DMS153 treated with DMSO at 0.1 percent for 48 hours (cell line): Measurements from ENCODE around the gene GAGE1.
"Not testable (repeated sequence)": the region's sequence is repeated elsewhere in the genome, so short reads cannot be mapped to it uniquely, and the experiment has no call there.

Experiments
- DNase-seq: peaks from one replicate; lab custom pipeline; 2025; ENCODE audit not compliant: unreplicated experiment; lab: John Stamatoyannopoulos, UW

GAGE1 gene

GRCh38 chrX:49598720-49599119, at the start of gene GAGE1:
Gene GAGE1 (plus strand): TSS chrX:49599020. CDS start chrX:49600175, 1,155 bp downstream.
- DNase-seq = not testable (repeated sequence)

DNA sequence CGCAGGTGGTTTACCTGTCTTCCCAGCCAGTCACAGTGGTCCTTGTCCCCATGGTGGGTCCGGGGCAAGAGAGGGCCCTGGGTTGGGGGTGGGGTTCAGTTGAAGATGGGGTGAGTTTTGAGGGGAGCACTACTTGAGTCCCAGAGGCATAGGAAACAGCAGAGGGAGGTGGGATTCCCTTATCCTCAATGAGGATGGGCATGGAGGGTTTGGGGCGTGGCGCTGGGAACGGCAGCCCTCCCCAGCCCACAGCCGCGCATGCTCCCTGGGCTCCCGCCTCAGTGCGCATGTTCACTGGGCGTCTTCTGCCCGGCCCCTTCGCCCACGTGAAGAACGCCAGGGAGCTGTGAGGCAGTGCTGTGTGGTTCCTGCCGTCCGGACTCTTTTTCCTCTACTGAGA, 47.8 kb upstream of the GAGE1 start, which contains the start of gene GAGE12E:
GAGE12E (plus strand) TSS at position 301 of the 400 bp plus-strand sequence. CDS start 1,155 bp downstream, outside the sequence.
- DNase-seq = not testable (repeated sequence)

- DNase-seq = not testable (repeated sequence)
Observed at GRCh38 chrX:49560542-49560941, 38.3 kb upstream of the GAGE1 start, which contains the start of gene GAGE12F. Gene GAGE12F (plus strand): TSS chrX:49560842. CDS start chrX:49561997, 1,155 bp downstream.

GRCh38 chrX:49568728-49569127, 30.1 kb upstream of the GAGE1 start:
- not testable (repeated sequence) for DNase-seq

GRCh38 chrX:49569152-49569551, 29.7 kb upstream of the GAGE1 start:
- DNase-seq = not testable (repeated sequence)

DNA sequence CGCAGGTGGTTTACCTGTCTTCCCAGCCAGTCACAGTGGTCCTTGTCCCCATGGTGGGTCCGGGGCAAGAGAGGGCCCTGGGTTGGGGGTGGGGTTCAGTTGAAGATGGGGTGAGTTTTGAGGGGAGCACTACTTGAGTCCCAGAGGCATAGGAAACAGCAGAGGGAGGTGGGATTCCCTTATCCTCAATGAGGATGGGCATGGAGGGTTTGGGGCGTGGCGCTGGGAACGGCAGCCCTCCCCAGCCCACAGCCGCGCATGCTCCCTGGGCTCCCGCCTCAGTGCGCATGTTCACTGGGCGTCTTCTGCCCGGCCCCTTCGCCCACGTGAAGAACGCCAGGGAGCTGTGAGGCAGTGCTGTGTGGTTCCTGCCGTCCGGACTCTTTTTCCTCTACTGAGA, 28.7 kb upstream of the GAGE1 start, which contains the start of gene GAGE12G:
GAGE12G (plus strand) TSS at position 301 of the 400 bp plus-strand sequence. CDS start 1,155 bp downstream, outside the sequence.
- not testable (repeated sequence) for DNase-seq

GRCh38 chrX:49579649-49580048, 19.2 kb upstream of the GAGE1 start, which contains the start of gene GAGE12H:
Gene GAGE12H (plus strand): TSS chrX:49579949. CDS start chrX:49581104, 1,155 bp downstream.
- DNase-seq = not testable (repeated sequence)

- DNase-seq = not testable (repeated sequence)
Observed at GRCh38 chrX:49589196-49589595, 9.6 kb upstream of the GAGE1 start, which contains the start of gene GAGE2A. Gene GAGE2A (plus strand): TSS chrX:49589496. CDS start chrX:49590651, 1,155 bp downstream.

DNA sequence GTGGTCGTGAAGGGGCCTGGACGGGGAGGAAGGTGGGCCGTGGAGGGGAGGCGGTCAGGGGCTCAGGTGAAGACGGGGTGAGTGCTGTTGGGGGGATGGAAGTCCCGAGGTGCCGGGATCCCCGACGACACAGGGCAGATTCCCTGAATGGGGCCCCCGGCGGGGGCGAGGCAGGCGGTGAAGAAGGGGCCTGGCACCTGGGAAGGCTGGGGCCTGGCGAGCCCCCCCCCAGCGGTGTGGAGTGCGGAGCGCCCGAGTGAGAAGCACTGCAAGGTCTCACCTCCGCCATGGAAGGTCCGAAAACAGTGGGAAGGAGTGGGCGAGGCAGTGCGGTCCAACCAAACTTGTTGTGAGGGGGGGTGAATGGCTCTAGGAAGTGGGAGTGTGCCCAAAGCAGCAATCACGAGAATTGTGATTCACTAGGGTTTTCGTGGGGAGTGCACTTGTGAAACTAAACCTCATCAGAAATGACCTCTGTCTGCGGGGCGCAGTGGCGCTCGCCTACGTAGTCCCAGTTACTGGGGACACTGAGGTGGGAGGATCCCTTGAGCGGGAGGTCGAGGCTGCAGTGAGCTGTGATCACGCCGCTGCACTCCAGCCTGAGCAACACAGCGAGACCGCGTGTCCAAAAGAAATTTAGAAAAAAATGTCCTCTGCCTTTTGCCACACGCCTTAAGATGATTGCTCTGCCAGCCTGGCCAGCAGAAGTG, 8.9 kb upstream of the GAGE1 start:
- not testable (repeated sequence) for DNase-seq

- not testable (repeated sequence) for DNase-seq
Observed at GRCh38 chrX:49590488-49590887, 8.3 kb upstream of the GAGE1 start.

DNA sequence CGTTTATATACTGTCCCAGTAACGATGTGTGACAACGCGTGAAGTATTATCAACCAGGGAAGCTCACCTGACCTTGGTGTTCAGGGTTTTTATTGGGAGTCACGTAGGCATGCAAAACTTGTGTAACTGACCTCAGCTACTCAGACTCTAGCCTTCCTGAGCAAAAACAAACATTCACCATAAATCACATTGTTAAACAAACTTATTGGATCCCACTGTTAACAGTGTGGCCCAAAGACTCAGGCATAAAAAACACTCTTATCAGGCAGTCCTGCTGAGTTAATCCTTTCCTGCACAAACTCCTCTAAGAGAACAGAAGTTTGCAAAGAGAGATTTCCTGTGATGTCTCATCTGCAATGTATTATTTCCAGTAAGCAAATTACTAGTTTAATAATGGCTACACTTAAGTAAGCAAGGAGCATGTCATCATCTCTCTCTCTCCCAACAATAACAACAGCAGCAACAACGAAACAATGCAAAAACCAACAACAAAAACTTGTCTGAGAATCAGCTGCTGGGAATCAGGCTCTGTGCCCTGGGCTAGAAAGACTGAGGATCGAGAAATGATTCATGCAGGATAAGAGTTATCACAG, 12.0 kb downstream of the GAGE1 start:
- no peak for DNase-seq

DNA sequence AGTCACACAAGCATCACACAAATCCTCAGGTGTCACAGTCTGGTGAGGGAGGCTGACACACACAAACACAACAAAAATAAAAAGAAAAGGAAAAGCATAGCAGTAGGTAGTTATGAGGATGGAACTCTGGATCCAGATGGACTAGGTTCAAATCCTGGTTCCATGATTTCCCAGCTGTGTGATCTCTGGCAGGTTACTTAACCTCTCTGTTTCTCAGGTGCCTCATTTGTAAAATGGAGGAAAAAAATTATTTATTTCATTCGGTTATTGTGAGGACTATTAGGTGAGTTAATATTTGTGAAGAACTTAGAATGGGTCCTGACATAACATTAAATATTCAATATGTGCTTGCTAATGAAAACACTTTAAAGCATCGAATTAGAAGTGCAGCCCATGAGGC, 19.8 kb downstream of the GAGE1 start:
- DNase-seq = no peak

GRCh38 chrX:49627086-49627777, 28.4 kb downstream of the GAGE1 start:
- no peak for DNase-seq

DNA sequence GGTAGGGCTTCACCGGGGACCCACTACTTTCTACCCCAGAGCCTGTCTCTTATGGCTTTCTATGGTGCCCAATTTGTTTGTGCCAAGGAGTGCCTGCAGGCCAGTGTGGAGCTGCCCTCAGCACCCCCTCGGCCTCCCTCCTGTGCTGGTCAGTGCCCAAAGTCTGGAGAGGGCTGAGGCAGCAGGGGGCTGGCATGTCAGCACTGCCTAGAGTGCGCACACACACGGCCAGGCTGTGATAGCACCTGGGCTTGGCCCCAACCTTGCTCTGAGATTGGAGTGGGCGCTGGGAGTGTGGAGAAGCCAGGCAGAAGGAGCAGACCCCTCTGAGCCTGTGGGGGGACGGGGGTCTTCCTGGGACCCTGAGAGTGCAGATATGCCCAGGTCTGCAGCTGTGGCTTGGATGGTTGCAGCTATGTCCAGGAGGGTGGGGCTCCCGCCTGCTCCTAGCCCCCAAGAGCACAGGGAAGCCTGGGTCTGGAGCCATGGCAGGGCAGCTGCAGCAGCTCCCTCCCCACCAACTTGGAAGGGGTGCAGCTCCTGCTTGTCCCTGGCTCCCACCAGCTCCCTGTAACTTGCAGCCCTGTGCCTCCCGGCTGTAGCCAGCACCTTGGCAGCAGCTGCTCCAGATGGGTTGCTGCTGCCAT, 46.3 kb downstream of the GAGE1 start:
- DNase-seq = no peak

DNA sequence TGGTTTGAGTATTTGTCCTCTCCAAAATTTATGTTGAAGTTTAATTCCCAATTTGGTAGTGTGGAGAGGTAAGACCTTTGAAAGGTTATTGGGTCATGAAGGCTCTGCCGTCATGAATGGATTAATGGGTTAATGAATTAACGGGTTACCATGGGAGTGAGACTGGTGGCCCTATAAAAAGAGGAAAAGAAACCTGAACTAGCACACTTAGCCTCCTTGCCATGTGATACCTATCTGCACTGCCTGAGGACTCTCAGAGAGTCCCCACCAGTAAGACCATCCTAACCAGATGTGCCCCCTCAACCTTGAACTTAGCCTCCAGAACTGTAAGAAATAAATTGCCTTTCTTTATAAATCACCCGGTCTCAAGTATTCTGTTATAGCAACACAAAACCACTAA, 57.7 kb downstream of the GAGE1 start:
- no peak for DNase-seq
